Glomerular endothelial cell (primary cell): ENCODE measurements around the gene MAN2B2. TPM values are rescaled to one million over a fixed set of nuclear protein-coding genes. Genes with fewer than 3 reads are reported as not detected.

ENCODE experiments used
- DNase-seq: peaks from one replicate; pipeline ENCODE4 v3.0.0-alpha.2; 2011; ENCODE audit warnings: low read depth, low spot score; ENCODE audit errors: extremely low read depth
- total RNA-seq: library from RNA; depleted of rRNA; stranded (reverse); fragments of >200 nt; gene quantifications from 2 replicates; pipeline ENCODE4 v1.2.3, GENCODE V29; 2015

MAN2B2 gene
- total RNA-seq, 1 donor from 2014 or later, result 78.2 TPM

GRCh38 chr4:6592804-6593563, 18.0 kb downstream of the MAN2B2 start:
- DNase-seq, result no peak

- no peak for DNase-seq
Measured at GRCh38 chr4:6594341-6594740, 19.4 kb downstream of the MAN2B2 start.

DNA sequence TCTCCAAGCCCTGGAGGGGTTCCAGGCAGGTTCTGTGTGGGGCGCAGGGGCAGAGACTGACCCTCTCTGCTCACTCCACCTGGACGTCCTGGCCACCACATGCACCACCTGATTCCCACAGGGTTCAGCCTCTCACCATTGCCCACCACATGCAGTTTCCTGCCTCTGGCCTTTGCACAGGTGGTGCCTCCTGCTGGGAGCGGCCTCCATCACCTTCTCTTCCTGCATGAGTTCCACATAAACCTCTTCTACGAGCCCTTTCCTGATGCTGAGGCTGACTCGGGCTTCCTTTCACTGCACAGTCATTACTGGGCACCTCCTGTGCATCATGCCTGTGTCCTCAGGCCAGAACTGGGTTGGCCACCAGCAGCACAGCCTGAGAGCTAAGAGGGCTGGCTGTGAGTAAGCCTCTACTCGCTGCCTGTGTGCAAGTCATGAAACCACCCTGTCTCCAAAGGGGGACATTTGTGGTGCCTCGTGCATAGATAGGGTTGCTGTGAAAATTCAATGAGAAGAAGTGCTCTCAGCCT, 19.9 kb downstream of the MAN2B2 start:
- no peak for DNase-seq

DNA sequence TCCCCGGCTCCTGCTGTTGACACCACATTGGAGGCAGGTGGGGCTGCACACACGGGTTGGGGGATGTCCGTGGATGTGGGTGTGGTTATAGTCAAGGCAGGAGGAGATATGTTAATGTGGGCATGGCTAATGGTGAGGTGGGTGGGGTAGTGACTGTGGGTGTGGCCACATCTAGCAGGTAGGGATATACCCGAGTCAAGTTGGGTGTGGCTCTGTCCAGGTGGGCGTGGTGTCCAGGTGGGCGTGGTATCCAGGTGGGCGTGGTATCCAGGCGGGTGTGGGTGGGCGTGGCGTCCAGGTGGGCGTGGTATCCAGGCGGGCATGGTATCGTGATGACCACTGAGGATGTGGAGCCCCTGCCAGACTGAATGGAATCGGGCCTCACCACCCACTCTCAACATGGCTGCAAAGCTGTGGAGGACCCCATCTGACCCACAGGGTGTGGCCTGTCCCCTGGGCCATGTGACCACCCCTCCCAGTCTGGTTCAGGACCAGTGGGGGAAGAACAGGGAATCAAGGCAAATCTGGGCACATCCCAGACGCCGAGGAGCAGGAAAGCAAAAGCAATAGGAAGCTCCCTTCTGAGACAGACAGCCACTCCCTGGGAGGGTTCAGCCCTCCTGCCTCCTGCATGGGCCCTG, 21.0 kb downstream of the MAN2B2 start:
- no peak for DNase-seq

- DNase-seq, result no peak
Measured at GRCh38 chr4:6596948-6597347, 22.0 kb downstream of the MAN2B2 start.

DNA sequence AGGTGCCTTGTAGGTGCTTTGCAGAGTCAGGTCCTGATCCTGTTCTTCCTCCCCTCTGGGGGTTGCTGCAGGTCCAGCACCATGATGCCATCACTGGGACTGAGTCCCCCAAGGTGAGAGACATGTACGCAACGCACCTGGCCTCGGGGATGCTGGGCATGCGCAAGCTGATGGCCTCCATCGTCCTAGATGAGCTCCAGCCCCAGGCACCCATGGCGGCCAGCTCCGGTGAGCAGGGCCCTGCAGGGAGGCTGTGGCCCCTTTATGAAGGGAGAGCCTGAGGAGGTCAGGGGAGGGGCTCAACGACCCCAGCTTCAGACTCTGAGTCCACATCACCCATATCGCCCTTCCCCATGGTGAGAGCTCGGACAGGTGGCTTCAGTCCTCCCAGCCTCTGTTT, 23.1 kb downstream of the MAN2B2 start:
- DNase-seq, result no peak

DNA sequence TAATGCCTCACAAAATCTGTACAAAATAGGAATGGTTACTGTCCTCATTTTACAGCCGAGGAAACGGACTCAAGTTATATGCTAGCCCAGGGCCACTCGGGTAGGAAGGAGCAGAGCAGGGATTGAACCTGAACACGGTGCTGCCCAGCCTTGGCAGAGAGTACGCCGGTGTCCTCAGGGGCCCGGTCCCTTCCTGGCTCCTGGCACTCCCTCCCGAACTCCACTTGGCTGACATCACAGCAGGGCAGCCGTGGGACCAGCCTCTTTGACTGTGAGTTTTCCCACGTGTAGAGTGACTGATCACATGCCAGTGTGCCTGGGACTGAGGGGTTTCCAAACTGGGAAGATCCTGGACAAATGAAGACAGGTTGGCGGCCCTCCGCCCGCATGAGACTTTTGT, 23.7 kb downstream of the MAN2B2 start:
- DNase-seq, result no peak

DNA sequence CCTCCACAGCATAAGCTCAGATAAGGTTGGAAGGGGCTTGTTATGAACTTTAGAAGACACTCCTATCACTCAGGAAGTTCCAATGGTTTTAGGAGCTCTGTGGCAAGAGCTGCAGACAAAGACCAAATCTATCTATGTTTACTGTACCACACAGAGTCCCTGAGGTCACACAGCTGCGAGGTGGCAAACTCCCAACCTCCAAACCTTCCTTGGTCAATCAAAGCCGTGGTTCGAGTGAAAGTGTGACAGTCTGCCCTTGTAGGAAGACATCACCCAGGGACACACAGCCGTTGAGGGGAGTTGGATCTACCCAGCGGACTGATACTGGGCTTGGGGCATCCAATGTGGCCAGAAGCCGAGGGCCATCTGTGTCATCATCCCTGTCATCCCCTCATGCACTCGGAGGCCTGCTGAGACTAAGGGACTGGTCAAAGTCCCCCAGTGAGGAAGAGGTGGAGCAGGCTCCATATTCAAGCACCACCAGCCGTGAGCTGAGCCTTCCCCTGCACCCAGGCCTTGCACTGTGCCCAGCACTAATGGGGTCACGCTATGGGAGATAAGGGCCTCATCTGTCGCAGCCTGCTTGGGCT, 26.8 kb downstream of the MAN2B2 start:
- no peak for DNase-seq

GRCh38 chr4:6602289-6602688, 27.3 kb downstream of the MAN2B2 start:
- DNase-seq, result no peak

GRCh38 chr4:6603128-6603527, 28.1 kb downstream of the MAN2B2 start:
- DNase-seq, result no peak

- no peak for DNase-seq
Measured at GRCh38 chr4:6605114-6605513, 30.1 kb downstream of the MAN2B2 start.

DNA sequence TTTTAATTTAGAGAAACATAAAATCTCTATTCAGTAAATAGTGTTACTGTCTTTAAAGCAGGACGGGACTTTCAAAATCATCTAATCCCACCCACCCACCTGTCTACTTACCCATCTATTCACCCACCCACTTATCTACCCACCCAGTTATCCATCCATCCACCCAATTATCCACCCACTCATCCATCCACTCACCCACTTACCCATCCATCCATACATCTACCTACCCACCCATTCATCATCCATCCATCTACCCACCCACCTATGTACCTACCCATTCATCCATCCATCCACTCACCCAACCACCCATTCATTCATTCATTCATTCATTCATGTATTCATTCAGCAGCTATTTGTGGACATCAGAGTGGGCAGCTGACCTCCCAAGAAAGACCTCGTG, 30.6 kb downstream of the MAN2B2 start:
- no peak for DNase-seq

DNA sequence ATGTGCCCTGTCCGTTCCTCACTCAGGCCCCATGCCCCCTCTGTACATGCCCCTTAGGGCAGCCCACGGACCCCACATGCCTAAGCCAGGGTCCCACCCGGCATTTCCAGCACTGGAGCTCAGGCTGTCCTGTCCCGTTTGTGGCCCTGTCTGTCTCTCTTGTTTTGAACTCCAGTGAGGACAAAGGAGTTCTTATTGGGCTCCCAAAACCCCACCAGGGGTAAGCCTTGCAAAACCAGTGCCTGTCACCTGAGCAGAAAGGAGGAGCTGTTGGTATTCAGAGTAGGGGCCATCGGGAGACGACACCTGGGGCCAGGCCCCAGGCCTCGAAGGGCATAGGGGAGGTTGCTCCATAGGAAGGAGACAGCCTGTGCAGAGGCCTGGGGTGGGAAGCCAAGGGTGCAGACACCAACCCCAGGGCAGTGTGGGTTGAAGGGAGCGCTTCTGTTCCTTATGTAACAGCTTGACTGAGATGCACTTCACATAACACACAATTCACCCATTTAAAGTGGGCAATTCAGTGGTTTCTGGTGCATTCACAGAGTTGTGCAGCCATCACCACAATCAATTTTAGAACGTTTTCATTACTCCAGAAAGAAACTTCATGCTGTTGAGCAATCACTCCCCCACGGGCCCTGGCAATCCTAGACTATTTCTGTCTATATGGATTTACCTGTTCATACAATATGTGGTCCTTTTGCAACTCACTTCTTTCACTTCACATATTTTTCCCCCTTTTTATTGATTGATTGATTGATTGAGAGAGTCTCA, 31.7 kb downstream of the MAN2B2 start:
- DNase-seq, result no peak

GRCh38 chr4:6607368-6608055, 32.5 kb downstream of the MAN2B2 start:
- no peak for DNase-seq

DNA sequence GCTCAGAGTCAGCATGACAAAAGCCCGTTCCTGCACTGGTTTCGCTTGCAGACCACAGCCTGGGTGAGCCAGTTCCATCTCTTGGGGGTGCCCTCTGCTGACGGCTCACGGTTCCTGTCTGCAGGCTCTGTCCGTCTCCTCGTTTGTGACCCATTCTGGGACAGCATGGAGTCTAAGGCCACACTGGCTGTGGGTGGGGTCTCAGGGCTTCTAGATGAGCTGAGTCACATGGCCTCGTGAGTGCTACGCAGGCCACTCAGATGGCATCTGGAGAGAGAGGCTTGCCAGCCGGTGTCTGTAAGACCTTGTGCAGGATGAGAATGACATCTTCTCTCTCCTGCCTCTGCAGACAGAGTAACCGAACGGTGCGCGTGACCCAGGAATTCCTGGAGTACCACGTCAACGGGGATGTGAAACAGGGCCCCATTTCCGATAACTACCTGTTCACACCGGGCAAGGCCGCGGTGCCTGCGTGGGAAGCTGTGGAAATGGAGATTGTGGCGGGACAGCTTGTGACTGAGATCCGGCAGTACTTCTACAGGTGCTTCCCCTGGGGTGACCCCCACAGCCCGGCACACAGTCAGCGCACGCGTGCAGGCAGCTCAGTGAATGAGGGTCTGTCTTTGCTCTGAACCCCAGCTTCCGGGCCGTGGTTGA, 33.9 kb downstream of the MAN2B2 start:
- DNase-seq, result no peak

- DNase-seq, result no peak
Measured at GRCh38 chr4:6609415-6610079, 34.6 kb downstream of the MAN2B2 start.

DNA sequence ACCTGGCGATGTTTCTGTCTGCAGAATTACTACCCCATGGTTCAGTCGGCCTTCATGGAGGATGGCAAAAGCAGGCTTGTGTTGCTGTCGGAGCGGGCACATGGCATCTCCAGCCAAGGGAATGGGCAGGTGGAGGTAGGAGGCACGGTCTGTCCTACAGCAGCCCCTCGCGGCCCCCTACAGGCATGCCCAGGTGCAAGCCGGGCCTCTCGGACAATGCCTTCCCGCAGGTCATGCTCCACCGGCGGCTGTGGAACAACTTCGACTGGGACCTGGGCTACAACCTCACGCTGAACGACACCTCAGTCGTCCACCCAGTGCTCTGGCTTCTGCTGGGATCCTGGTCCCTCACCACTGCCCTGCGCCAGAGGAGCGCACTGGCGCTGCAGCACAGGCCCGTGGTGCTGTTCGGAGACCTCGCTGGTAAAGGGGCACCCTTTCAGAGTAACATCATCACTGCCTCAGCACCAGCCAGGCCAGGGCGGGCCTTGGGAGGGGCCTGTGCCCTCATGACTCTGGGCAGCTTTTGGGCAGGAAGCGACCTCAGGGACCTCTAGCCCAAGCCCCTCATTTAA, 36.0 kb downstream of the MAN2B2 start:
- no peak for DNase-seq

- DNase-seq, result no peak
Measured at GRCh38 chr4:6612961-6613675, 38.1 kb downstream of the MAN2B2 start.
